22Rv1 (cell line): Measurements from ENCODE around the gene DRAXIN.

Source experiments
- CTCF ChIP-seq: fragments of 450-650 bp; IDR thresholded peaks from 2 replicates; pipeline ENCODE4 v1.5.1; 2017; ENCODE audit warnings: mild to moderate bottlenecking
- ZFX ChIP-seq: fragments of 450-650 bp; IDR thresholded peaks from 2 replicates; pipeline ENCODE4 v1.6.1; 2017; ENCODE audit warnings: antibody characterized with exemption, borderline replicate concordance

- TF ChIP-seq CTCF: no peak
- TF ChIP-seq ZFX: no peak
Measured at GRCh38 chr1:11771481-11772043, 80.1 kb downstream of the DRAXIN start.
